Sigmoid colon (tissue), 4 donors: ENCODE results near the gene KSR1.

Source experiments
- EP300 ChIP-seq, 4 donors: sonication (generic); formaldehyde crosslinking; IDR thresholded peaks; one replicate each; pipeline ENCODE4 v1.6.1; 2017; ENCODE audit warnings: antibody characterized with exemption in 4 of 4
- POLR2A ChIP-seq, 2 donors: fragments of 450-650 bp; IDR thresholded peaks; one replicate each; pipeline ENCODE4 v1.6.1; 2016; ENCODE audit warnings: antibody characterized with exemption in 2 of 2, mild to moderate bottlenecking in 2 of 2, moderate library complexity in 2 of 2
- POLR2AphosphoS5 ChIP-seq, 4 donors: sonication (generic); formaldehyde crosslinking; IDR thresholded peaks; one replicate each; pipeline ENCODE4 v1.6.1; 2017; ENCODE audit warnings: antibody characterized with exemption in 4 of 4
- TF ChIP-seq, protein P1 (sequence below), 4 experiments: fragments of 450-650 bp in 3 of 4; fragments of 200-600 bp in 1 of 4; IDR thresholded peaks; one replicate each; pipeline ENCODE4 v1.5.1; 2016 to 2019; ENCODE audit warnings: antibody characterized with exemption in 4 of 4, mild to moderate bottlenecking in 3 of 4, moderate library complexity in 2 of 4

DNA sequence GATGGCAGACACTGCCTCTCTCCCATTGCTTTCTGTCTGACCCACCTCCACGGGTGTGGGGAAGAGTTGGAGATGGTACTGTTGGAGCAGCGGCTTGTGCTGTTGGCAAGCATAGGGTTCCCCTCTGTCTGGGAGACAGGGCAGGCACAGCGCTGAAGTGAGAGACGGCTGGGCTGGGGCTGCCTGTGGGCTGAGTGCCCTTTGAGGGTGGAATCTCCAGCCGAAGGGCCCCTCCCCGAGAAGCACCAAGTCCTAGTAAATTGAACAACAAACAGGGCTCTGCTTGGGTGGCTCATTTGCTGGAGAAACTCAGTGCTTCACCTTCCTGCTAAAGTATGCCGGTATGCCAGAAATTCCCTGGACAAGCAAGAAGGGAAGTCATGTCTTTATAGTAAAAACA lies 79.7 kb downstream of the KSR1 start:
- TF ChIP-seq, protein P1, sequence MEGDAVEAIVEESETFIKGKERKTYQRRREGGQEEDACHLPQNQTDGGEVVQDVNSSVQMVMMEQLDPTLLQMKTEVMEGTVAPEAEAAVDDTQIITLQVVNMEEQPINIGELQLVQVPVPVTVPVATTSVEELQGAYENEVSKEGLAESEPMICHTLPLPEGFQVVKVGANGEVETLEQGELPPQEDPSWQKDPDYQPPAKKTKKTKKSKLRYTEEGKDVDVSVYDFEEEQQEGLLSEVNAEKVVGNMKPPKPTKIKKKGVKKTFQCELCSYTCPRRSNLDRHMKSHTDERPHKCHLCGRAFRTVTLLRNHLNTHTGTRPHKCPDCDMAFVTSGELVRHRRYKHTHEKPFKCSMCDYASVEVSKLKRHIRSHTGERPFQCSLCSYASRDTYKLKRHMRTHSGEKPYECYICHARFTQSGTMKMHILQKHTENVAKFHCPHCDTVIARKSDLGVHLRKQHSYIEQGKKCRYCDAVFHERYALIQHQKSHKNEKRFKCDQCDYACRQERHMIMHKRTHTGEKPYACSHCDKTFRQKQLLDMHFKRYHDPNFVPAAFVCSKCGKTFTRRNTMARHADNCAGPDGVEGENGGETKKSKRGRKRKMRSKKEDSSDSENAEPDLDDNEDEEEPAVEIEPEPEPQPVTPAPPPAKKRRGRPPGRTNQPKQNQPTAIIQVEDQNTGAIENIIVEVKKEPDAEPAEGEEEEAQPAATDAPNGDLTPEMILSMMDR (IDR thresholded peaks at IDR 0.05): no peak
- no peak for TF ChIP-seq POLR2AphosphoS5 (IDR thresholded peaks at IDR 0.05)
- TF ChIP-seq EP300 (IDR thresholded peaks at IDR 0.05): no peak
- no peak for TF ChIP-seq POLR2A (IDR thresholded peaks at IDR 0.05)
